GM18507 (cell line): ENCODE results near the gene COL4A4.

ENCODE experiments used
- DNase-seq: peaks from one replicate; pipeline ENCODE4 v3.0.0; 2011; ENCODE audit warnings: low read depth; ENCODE audit not compliant: insufficient read length; ENCODE audit errors: extremely low spot score
- FAIRE-seq: peaks from 2 replicates; lab custom pipeline; 2011; peaks lifted over from hg19 to GRCh38; lab: Jason Lieb, UNC

The COL4A4 gene

DNA sequence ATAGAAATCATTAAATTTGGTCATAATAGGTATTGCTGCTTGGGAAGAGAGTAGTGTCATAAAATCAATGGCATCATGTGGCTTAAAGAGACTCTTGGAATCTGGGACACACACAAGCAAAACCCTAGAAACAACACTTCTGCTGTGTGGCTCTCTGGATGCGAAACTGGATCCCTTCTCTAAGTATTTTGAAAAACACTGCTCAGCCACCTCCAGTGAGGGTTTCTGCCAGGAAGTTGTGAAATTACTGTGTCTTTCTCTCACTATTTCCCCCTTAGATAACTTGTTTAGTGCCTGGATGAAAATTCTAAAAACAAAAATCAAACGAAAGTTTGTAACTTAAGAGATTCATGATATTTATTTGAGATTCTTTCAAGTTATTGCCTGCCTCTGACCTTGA lies 164.3 kb downstream of the COL4A4 start:
- no peak for FAIRE-seq
- no peak for DNase-seq

DNA sequence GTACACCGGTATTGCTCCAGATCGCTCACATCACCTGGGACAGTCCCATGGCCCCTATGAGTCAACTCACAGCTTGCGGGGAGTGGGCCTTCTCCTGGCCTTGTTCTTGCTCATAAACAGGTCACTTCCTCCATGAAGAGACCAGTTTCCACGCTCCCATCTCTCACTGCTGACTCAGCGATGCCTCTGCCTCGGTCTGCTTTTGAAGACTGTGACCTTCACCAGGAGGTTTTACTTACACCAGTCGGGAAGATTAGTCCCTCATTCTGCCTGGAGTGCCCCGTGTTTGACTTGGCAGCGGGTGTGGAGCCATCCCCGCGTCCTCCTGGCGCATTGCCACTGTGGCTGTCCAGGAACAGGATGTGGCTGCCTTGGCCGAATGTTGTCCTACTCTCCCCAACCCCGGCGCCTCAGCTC lies 168.4 kb downstream of the COL4A4 start:
- DNase-seq = no peak
- no peak for FAIRE-seq

DNA sequence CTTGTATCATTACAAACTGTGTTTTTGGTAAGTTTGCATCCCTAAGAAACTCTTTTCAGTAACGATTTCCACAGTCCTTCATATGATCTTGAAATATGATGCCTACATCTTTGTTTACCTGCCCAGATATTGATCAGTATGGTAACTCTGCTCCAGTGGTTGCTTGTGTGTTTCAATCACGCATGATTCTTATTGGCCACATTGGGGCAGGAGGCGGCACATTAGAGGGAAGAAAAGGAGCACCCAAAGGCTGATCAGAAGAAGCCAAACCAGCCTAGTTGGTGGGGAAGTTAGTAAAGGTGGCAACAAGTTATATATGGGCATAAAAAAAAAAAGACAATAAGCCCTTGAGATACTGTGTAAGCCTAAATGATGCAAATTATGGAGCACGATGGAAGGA lies 169.2 kb downstream of the COL4A4 start:
- DNase-seq (no peak), FAIRE-seq (no peak)

DNA sequence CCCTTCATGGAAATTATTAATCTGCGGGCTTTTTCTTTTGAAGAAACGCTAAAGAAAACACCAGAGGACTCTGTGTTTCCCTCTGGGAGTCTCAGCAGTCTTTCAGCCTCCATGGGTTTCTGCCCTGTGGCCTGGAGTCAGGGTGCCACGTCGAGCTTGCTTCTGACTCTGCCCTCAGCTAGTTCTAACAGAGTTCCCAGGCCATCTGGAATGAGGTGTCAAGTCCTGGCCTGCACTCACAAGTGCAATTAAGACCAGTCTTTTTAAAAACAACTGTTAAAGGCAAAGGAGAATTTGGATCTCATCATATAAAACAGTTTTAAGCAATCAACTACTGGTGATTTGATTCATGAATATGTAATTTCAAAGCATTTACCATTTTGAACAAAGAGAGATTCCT lies 170.8 kb downstream of the COL4A4 start:
- DNase-seq (no peak), FAIRE-seq (no peak)

DNA sequence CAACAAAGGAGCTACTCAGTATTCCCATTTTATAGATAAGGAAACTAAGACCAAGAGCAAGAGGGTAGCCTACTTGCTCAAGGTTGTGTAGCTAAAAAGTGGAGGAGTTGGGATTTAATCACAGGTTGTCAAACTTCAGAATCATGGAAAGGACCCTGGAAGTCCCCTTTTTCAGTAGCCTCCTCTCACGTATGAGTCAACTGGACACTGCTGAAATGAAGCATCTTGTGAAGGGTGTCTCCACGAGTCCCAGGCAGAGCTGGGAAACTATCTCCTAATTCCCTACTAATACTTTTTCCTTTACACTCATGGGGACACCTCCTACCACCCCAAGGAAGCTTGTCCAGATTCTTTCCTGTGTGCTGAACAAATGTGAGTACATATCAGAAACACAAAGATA lies 172.3 kb downstream of the COL4A4 start:
- DNase-seq = no peak
- FAIRE-seq = no peak

DNA sequence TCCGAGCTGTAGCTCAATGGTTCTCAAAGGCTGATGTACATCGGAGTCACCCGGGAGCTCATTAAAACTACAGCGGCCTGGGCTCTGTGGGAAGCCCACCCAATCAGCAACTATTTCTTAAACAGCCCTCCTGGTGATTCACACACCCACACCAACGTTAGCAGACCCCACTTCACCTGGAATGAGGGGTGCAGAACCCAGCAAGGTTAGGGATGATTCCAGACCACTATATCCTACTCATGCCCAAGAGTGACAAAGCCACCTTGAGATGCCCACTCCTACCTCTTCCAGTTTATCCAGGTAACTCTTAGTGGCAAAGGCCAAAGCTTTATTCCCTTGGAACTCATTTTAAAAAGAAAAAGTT lies 178.4 kb downstream of the COL4A4 start:
- FAIRE-seq = peak; percentile 55

DNA sequence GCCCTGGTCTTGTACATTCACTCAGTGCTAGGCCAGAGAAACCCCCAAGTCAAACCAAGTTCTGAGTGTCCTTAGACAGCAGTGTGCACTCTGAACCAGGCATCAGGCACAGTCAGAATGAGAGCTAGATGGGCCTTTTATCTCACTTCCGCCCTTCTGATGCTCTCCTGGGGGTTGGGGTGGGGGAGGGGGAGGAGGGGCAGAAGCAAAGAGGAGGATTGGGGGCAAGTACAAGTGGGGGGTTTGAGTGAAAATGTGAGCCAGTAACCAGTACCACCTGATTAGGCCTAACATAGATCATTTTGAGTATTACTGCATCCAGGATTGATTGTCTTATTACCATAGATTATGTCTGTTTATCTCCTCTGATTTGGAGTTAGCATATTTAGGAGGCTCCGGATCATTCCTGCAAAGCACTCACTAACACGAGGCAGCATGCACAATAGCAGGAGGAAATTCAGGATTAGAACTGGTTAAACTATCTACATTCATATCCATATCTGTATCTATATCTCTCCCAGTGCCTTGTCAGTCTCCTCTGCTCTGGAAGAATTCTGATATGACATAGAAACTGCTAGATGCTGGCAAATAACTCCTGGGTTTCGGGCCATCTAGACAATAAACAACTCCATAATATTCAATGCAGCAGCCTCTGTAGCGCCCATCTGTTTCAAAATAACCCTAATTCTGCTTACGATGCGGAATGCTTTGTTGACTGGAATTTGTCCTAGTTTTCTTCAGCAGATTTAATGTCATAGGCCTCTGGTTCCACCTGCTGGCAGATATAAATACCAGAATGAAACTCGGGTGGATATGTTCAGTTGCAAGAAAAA lies 179.0 kb downstream of the COL4A4 start:
- peak; percentile 32 for DNase-seq
- peak; percentile 77 for FAIRE-seq

More for the DNA sequence above, 178.4 kb downstream of the COL4A4 start:
- no peak for DNase-seq

DNA sequence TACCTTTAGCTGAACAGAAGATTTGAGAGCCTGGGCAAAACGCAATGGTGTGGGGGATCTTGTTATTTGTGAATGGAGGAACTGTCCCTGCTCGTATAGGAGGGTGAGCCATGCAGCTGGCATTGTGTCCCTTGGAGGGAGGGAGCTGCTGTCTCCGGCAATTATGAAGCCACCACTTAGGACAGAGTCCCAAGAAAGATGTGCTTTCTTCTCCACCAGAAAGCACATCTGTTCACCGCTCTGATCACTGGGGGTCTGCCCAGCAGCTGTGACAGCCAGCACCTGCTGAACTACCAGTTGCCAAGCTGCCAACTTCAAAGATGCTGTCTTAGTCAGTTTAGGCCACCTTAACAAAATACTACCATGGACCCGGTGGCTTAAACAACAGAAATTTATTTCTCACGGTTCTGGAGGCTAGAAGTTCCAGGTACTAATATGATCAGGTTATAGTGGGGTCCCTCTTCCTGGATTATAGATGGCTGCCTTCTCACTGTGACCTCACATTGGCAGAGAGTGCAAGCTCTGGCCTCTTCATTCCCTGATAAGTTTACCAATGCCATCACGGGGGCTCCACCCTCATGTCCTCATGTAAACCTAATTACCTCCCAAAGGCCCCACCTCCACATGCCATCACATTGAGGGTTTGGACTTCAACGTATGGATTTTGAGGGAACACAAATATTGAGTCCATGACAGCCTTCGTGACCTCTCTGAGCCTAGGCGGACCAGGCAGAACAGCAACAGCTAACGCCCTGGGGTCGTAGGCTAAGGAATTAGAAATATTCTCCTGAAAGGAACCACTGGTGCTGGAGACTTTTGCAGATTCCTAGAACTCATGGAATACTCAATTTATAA lies 179.9 kb downstream of the COL4A4 start:
- no peak for FAIRE-seq
- no peak for DNase-seq

DNA sequence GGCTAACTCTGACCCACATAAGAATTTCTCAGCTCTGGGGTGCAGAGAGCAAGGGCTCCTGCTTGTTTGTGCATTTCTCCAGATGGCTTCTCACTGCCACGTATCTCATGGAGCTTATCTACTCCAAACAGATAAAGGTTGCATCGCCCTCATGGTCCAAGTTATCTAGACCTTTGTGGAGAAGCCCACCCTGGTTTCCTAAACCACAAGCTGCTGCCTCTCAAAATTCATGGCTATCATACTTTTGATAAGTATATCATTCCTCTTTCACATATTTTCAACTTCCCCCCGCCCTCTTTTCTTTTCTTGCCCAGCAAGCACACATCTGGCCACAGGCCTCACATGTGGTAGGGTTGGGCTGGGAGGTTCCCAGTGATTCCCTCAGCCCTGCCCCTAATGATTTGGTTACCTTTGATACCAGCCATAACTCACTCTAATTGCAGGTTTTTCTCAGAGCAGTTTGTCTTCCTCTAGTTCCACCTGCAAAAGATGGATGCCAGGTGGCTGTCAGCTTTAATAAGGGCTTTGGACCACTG lies 182.1 kb downstream of the COL4A4 start:
- FAIRE-seq (no peak), DNase-seq (no peak)

DNA sequence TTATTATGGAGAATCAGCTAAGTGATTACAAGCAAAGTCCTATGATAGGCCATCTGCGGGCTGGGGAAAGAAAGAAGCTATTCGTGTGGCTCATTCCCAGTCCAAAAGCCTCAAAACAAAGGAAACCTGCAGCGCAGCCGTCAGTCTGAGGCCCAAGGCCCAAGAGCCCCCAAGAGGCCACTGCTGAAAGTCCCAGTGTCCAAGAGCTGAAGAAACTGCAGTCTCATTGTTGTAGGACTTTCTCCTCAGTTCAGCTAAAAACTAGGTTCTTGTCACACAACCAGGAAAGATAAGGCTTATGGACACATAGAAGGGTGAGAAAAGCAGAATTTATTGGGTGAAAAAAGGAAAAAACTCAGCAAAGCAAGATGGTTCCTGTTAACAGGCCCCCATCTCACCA lies 185.0 kb downstream of the COL4A4 start:
- FAIRE-seq = no peak

DNA sequence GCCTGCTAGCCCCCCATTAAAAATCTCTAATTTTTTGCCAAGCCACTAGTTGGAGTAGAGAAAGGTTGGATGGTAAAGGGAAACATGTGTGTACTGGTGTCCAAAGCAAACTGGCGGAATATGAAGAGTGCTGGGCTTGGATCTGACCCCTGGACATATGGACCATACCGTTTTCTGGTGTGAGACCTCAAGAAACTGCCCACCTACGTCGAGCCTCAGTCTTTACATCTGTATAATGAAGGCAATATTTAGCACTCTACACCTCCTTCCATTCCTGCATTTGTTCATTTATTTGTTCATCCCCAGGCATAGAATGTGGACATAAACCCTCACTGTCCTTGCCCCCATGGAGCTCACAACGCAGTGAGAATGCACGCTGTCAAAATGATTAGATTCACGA lies 185.7 kb downstream of the COL4A4 start:
- FAIRE-seq = no peak
- no peak for DNase-seq

More for the DNA sequence above, 185.0 kb downstream of the COL4A4 start:
- no peak for DNase-seq

DNA sequence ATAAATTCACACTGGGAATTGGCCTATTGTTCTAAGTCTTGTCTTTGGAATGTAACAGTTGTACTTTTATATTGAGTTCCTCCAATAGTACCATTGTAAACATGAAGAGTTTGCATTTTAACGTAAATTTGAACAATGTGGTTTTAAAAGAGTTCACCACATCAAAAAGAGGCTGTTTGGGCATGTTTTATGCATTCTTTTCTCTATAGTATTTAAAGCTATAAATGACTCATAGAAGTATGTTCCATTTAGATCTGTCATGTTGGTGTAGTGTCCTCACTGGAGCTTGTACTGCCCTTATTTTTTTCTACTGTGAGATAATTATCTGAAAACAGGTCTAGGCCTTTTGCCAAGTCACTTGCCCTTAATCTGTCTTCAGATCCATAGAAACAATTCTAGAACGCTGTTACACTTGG lies 186.2 kb downstream of the COL4A4 start:
- DNase-seq = no peak
- FAIRE-seq = no peak

DNA sequence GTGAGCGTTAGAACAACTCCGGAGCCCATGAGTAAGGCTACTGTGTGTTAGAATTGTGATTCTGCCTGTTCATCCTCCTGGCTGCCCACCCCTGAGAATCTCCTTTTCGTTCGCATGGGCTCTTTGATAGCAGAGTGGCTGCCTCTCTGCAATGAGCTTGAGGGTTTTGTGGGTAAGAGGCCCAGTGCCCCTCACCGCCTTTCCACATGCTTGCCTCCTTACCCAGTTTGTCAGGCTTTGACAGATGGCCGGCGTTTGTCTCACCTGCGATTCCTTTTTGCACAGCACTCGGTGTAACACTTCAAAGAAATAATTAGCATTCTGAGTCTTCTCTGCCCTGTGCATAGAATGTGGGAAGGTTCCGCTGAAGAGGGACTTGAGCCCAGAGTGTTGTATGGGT lies 190.2 kb downstream of the COL4A4 start:
- DNase-seq (no peak), FAIRE-seq (no peak)

DNA sequence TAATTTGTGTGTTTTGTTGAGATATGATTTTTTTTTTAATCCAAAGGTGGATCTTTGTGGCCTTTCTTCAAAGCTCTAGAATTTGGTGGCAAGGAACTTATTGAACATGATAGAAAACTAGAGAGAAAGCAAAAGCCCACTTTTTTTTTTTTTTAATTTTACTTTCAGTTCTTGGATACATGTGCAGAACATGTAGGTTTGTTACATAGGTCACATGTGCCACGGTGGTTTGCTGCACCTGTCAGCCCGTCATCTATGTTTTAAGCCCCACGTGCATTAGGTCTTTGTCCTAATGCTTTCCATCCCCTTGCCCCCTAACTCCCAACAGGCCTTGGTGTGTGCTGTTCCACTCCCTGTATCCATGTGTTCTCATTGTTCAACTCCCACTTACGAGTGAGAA lies 192.2 kb downstream of the COL4A4 start:
- DNase-seq (no peak), FAIRE-seq (peak; percentile 68)

DNA sequence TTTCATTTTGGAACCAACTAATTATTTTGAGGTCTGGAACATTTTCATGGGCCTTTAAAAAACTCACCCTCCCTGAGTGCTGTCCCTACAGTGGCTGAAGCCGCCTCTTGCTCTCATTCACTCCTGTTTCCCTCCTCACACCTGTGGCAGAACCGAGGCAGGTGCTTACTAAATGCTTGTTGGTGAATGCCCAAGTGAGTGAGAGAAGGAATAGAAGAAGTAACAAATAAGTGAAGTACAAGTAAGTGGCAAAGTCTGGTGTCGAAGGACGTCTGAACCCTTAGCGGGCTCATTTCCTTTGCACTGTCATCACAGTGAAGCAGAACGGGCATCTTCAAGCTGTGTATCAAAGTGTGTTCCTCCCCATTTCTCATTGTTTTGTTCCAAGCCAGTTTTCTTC lies 192.9 kb downstream of the COL4A4 start:
- peak; percentile 80 for FAIRE-seq
- DNase-seq = no peak

DNA sequence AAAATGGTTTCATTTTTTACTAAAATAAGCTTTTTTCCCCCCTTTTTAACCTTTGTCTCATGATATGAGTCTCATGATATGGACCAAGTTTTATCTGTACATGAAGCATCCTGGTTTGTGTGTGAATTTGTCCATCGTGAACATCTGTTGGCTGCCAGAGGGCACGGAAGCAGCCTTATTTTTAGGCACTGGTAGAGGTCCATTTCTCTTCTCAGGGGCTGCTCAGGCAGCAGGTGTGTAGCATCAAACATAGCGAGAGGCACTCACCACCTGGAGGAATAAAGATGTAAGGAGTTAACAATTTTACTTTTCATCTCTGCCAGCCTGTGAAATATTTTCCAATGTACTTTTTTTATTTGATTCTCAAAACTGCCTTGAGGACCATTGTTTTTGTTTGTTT lies 193.6 kb downstream of the COL4A4 start:
- peak; percentile 84 for FAIRE-seq
- no peak for DNase-seq

DNA sequence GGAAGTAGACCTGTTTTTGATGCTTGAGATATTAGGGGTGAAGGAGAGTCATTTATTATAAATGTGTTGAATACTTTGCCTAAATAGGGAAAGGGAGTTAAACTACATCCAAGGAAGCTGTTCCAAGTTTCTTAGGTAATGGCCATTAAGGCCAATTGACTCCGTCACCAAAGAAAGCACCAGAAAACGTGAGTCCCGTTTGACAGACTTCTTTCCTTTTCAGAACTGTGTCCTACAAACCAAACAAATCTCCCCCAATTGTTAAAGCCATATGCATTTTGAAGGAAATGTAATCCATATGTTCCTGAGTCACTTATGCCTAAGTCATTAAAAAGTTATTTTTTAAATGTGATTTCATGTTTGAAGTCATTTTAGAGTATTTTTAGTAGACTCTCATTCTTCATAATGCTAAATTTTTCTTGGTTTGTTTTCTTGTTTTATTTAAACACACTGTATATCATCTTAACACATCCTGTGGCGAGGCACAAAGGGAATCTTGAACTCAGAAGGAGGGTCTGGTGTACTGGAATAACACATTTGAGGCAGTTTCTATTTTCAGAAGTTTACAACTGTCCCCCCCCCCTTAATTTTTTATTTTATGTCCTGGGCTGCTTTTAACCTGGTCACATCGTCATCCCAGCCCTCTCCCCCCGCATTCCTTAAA lies 194.5 kb downstream of the COL4A4 start:
- DNase-seq (no peak), FAIRE-seq (no peak)

DNA sequence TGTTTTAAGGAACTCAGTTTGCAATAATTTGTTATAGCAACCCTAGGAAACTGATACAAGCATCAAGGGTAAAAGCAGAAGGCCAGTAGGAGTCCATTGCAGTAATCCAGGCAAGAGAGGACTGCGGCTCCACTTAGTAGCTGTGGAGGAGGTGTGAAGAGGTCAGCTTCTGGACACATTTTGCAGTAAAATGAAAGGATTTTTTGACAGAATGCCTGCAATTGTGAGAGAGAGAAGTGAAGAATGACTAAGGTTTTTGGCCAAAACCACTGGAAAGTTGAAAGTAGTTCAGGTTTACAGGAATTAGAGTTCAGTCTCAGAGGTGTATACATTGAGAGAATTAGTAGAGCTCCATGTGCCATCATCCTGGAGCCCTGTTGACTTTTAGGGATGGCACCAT lies 198.6 kb downstream of the COL4A4 start:
- no peak for DNase-seq
- no peak for FAIRE-seq

DNA sequence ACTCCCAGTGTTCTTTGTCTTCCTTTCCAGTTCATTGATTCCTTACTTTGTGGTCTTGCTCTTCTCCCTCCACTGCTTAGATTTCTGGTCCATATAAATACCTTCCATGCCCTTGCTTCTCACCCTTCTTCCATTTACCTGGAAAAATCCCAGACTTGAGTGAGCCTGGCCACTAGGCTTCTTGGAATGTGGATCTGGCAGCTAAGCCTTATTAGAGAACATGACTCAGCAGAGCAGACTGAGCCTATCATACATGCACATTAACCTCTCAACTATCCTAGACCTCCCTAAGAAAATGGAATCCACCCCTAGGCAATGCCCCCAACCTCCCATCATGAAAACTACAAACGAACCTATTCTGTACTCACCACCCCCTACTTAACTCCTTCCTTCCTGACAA lies 200.5 kb downstream of the COL4A4 start:
- DNase-seq = no peak
- no peak for FAIRE-seq

DNA sequence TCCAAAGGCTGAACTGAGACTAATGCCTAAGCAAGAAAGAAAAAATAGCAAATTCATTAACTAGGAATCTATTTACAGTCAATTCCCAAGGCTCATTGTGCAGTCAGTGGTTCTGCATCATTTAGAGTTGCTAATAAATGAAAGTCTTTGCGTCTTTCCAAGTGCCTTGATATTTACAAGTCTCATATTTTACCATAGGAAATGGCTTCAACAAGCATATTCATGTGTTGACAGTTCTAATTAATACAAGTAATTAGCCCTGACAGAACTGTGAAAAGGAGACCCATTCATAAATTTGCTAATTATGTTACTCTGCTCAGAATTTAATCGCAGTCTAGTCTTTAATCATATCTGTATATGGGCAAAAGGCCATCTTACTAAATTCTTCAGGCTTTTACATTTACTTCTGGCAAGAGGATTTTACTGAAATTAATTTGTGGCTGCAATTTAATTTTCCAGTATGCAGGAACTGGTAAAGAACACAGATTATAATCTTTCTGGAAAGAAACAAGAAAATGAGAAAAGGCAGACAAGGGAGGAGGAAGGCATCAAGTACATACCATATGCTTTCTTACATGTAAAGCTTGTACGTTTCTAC lies 201.7 kb downstream of the COL4A4 start:
- FAIRE-seq (no peak), DNase-seq (no peak)
